ENCODE measurements around the gene WWOX. TPM values are rescaled to one million over a fixed set of nuclear protein-coding genes. Genes with fewer than 3 reads are reported as not detected.
"Not testable (repeated sequence)": the region's sequence is repeated elsewhere in the genome, so short reads cannot be mapped to it uniquely, and the experiment has no call there.

The WWOX gene
- total and polyA plus RNA-seq, 2 donors (not counting 1 experiment from before 2014, with no cell fraction given) = 10.5 to 42.3 TPM

DNA sequence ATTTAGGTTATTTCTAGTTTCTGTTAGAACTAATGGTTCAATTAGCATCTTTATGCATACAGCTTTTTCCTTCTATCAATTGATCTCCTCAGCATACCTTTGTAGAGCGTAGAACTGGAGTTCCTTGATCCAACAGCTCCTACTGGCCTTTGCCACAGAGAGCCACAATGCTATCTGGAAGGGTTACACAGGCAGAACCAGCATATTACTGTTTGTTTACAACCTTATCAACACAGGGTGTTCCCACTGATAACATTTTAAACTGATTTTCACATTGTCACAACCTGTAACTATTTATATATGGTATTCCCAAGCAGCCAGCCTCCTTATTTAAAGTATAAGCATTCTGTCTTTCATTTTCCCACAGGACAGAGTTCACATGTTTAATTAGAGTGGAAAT, 1118.9 kb downstream of the WWOX start:
- no peaks in the 10 kb centered on the region for H3K4me1 Mint-ChIP-seq

DNA sequence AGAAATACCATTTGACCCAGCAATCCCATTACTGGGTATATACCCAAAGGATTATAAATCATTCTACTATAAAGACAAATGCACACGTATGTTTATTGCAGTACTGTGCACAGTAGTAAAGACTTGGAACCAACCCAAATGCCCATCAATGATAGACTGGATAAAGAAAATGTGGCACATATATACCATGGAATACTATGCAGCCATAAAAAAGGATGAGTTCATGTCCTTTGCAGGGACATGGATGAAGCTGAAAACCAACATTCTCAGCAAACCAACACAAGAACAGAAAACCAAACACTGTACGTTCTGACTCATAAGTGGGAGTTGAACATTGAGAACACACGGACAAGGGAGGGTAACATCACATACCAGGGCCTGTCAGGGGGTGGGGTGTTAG, 1126.5 kb downstream of the WWOX start:
- H3K27me3 ChIP-seq (replicated peaks in 1 of 4; ENCODE audit: control extremely low read depth in 1 of 4, control insufficient read depth in 3 of 4, insufficient read depth in 4 of 4, low read length in 3 of 4); DNase-seq; H2AFZ ChIP-seq (ENCODE audit: insufficient read depth, low read depth, low read length, poor library complexity, severe bottlenecking); H4K20me1 ChIP-seq (ENCODE audit: control insufficient read depth, insufficient read depth, low read length, poor library complexity, severe bottlenecking); CTCF ChIA-PET; H3K9me3 ChIP-seq (ENCODE audit: control extremely low read depth in 1 of 3, control insufficient read depth in 2 of 3, insufficient read depth in 1 of 3, low read length in 2 of 3); H3K4me3 ChIP-seq (ENCODE audit: control extremely low read depth in 1 of 5, extremely low read depth in 1 of 5, insufficient read depth in 1 of 5, low read depth in 2 of 5, low read length in 4 of 5); H3K9me3 Mint-ChIP-seq (ENCODE audit: insufficient read depth); intact Hi-C loops (cut with micrococcal nuclease); H3K36me3 ChIP-seq (replicated peaks in 1 of 2; ENCODE audit: control extremely low read depth in 1 of 2, control insufficient read depth in 1 of 2, extremely low read depth in 1 of 2, insufficient read depth in 2 of 2, low read length in 1 of 2); H3K79me2 ChIP-seq (ENCODE audit: control insufficient read depth, insufficient read depth, low read length); H3K4me2 ChIP-seq (replicated peaks; ENCODE audit: low read depth, low read length, poor library complexity, severe bottlenecking); H3K9ac ChIP-seq (ENCODE audit: low read length); H3K4me1 Mint-ChIP-seq; H3K27ac ChIP-seq (ENCODE audit: low read length in 2 of 2); ATAC-seq (ENCODE audit: low read depth); POLR2A ChIA-PET; H3K4me3 Mint-ChIP-seq; H3K4me1 ChIP-seq (ENCODE audit: control insufficient read depth in 2 of 2, insufficient read depth in 2 of 2, low read length in 2 of 2); H3K27ac Mint-ChIP-seq: not testable (repeated sequence)
- peaks cover 19% of the 10 kb centered on the region for H3K27me3 Mint-ChIP-seq
- WGBS (ENCODE audit: insufficient coverage) = no CpG with 5 or more reads among the region's 3 CpGs

More for the DNA sequence above, 1118.9 kb downstream of the WWOX start:
- Histone ChIP-seq H3K27me3 (replicated peaks in 1 of 4; ENCODE audit: control extremely low read depth in 1 of 4, control insufficient read depth in 3 of 4, insufficient read depth in 4 of 4, low read length in 3 of 4) (peaks cover 0 to 4% (median 0%) of the 10 kb centered on the region in 4 experiments), H3K9me3 (ENCODE audit: control extremely low read depth in 1 of 3, control insufficient read depth in 2 of 3, insufficient read depth in 1 of 3, low read length in 2 of 3) (peaks cover 0 to 7% (median 0%) of the 10 kb centered on the region in 3 donors), H4K20me1 (ENCODE audit: control insufficient read depth, insufficient read depth, low read length, poor library complexity, severe bottlenecking) (no peaks in the 10 kb centered on the region), H3K27ac (ENCODE audit: low read length in 2 of 2) (no peak overlapping the region), H3K36me3 (replicated peaks in 1 of 2; ENCODE audit: control extremely low read depth in 1 of 2, control insufficient read depth in 1 of 2, extremely low read depth in 1 of 2, insufficient read depth in 2 of 2, low read length in 1 of 2) (no peaks in the 10 kb centered on the region), H3K79me2 (ENCODE audit: control insufficient read depth, insufficient read depth, low read length) (no peaks in the 10 kb centered on the region), H3K4me1 (ENCODE audit: control insufficient read depth in 2 of 2, insufficient read depth in 2 of 2, low read length in 2 of 2) (no peaks in the 10 kb centered on the region), H3K9ac (ENCODE audit: low read length) (no peak overlapping the region), H2AFZ (ENCODE audit: insufficient read depth, low read depth, low read length, poor library complexity, severe bottlenecking) (no peak overlapping the region), H3K4me3 (ENCODE audit: control extremely low read depth in 1 of 5, extremely low read depth in 1 of 5, insufficient read depth in 1 of 5, low read depth in 2 of 5, low read length in 4 of 5) (no peak overlapping the region), H3K4me2 (replicated peaks; ENCODE audit: low read depth, low read length, poor library complexity, severe bottlenecking) (no peak overlapping the region)
- DNase-seq (no peak), ATAC-seq (ENCODE audit: low read depth) (no peak)
- TF ChIP-seq, protein P1, sequence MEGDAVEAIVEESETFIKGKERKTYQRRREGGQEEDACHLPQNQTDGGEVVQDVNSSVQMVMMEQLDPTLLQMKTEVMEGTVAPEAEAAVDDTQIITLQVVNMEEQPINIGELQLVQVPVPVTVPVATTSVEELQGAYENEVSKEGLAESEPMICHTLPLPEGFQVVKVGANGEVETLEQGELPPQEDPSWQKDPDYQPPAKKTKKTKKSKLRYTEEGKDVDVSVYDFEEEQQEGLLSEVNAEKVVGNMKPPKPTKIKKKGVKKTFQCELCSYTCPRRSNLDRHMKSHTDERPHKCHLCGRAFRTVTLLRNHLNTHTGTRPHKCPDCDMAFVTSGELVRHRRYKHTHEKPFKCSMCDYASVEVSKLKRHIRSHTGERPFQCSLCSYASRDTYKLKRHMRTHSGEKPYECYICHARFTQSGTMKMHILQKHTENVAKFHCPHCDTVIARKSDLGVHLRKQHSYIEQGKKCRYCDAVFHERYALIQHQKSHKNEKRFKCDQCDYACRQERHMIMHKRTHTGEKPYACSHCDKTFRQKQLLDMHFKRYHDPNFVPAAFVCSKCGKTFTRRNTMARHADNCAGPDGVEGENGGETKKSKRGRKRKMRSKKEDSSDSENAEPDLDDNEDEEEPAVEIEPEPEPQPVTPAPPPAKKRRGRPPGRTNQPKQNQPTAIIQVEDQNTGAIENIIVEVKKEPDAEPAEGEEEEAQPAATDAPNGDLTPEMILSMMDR (IDR thresholded peaks at IDR 0.05) = no peak
- no peak for TF ChIP-seq EZH2 (IDR thresholded peaks at IDR 0.05; ENCODE audit: borderline replicate concordance, insufficient read depth, low read depth, low read length, poor library complexity, severe bottlenecking)
- intact Hi-C loops (cut with micrococcal nuclease) = no loop called here
- no peak overlapping the region for H3K27ac Mint-ChIP-seq
- CTCF ChIA-PET = no interaction called here
- 43% methylated on average over 1 of the region's 1 CpG for WGBS (ENCODE audit: insufficient coverage)
- peaks cover 9% of the 10 kb centered on the region for H3K27me3 Mint-ChIP-seq
- H3K9me3 Mint-ChIP-seq (ENCODE audit: insufficient read depth) = peaks cover 6% of the 10 kb centered on the region
- POLR2A ChIA-PET = no interaction called here
- no peak overlapping the region for H3K4me3 Mint-ChIP-seq
